HCT116 (cell line): ENCODE data around the gene UBAP2L. TPM values are rescaled to one million over a fixed set of nuclear protein-coding genes. Genes with fewer than 3 reads are reported as not detected.

Experiments used
- ATAC-seq: fragments of 200-7000 bp; cut with Tn5 transposase; 2 replicates; pipeline ENCODE4 v1.9.1; 2020; ENCODE audit warnings: mild to moderate bottlenecking, moderate library complexity
- BruUV-seq: library from RNA; stranded (reverse); fragments of 400-500 nt; replicated peaks from 2 replicates; lab custom pipeline; 2021; lab: Mats Ljungman, UMichigan
- CTCF ChIA-PET: fragments of 300-600 bp; sonication (Branson Sonifier 250); formaldehyde crosslinking; loops from one replicate; lab custom pipeline; 2021; ENCODE audit warnings: antibody characterized with exemption; lab: Charles Lee
- POLR2A ChIA-PET: fragments of 300-600, 350-600 bp; sonication (Branson Sonifier 250); formaldehyde crosslinking; loops from one replicate; lab custom pipeline; 2021; ENCODE audit warnings: antibody characterized with exemption; lab: Charles Lee
- RAD21 ChIA-PET, 2 experiments: fragments of 300-600 bp; sonication (Branson Sonifier 250); formaldehyde crosslinking; loops; one replicate each; lab custom pipeline; 2023; ENCODE audit warnings: low total read pairs in 2 of 2; ENCODE audit not compliant: uncharacterized antibody in 2 of 2, unreplicated experiment in 2 of 2, low non-redundant PET in 1 of 2; lab: Charles Lee
- DNase-seq: peaks from one replicate; pipeline ENCODE4 v3.0.0-alpha.2; 2010; ENCODE audit warnings: low read depth, low spot score
- H2AFZ ChIP-seq: fragments of 200-600 bp; shearing (Covaris generic), sonication (generic); 2 replicates; pipeline ENCODE4 v1.6.1; 2017; ENCODE audit warnings: low read depth, mixed run types, mixed read lengths, antibody characterized with exemption, low read length; ENCODE audit not compliant: poor library complexity, severe bottlenecking
- H3K27ac ChIP-seq: 2 replicates; pipeline ENCODE4 v1.5.1; 2012; ENCODE audit warnings: low read depth, low read length
- H3K27me3 ChIP-seq: fragments of 200-600 bp; sonication (generic); 2 replicates; pipeline ENCODE4 v1.6.1; 2016; ENCODE audit warnings: mixed run types, low read length, mixed read lengths; ENCODE audit not compliant: insufficient read depth
- H3K36me3 ChIP-seq, 2 experiments: fragments of 200-500 bp in 1 of 2; fragments of 200-600 bp in 1 of 2; sonication (Bioruptor generic) in 1 of 2; sonication (generic) in 1 of 2; 2 replicates each; pipeline versions ENCODE4 v1.5.1 to v1.6.1; 2014 to 2016; ENCODE audit warnings: low read length in 2 of 2, inconsistent platforms in 1 of 2, mixed read lengths in 1 of 2, mixed run types in 1 of 2; ENCODE audit not compliant: insufficient read depth in 2 of 2, control insufficient read depth in 1 of 2
- H3K4me1 ChIP-seq, 2 experiments: fragments of 200-600 bp in 1 of 2; sonication (generic) in 1 of 2; 2 replicates each; pipeline versions ENCODE4 v1.5.1 to v1.6.1; 2012 to 2017; ENCODE audit warnings: low read length in 2 of 2, inconsistent platforms in 1 of 2, mild to moderate bottlenecking in 1 of 2, mixed read lengths in 1 of 2, mixed run types in 1 of 2, moderate library complexity in 1 of 2; ENCODE audit not compliant: insufficient read depth in 2 of 2, control insufficient read depth in 1 of 2
- H3K4me2 ChIP-seq: fragments of 200-600 bp; sonication (generic); 2 replicates; pipeline ENCODE4 v1.6.1; 2017; ENCODE audit warnings: mixed run types, low read length, mixed read lengths
- H3K4me3 ChIP-seq, 2 experiments: fragments of 200-600 bp in 1 of 2; sonication (generic) in 1 of 2; replicated peaks in 1 of 2; 2 replicates each; pipeline ENCODE4 v1.5.1; 2011 to 2016; ENCODE audit warnings: low read length in 2 of 2, control low read depth in 1 of 2, low read depth in 1 of 2, mild to moderate bottlenecking in 1 of 2, mixed read lengths in 1 of 2, mixed run types in 1 of 2
- H3K79me2 ChIP-seq: fragments of 200-600 bp; sonication (generic); 2 replicates; pipeline ENCODE4 v1.6.1; 2017; ENCODE audit warnings: mild to moderate bottlenecking, mixed run types, low read length, moderate library complexity, mixed read lengths; ENCODE audit not compliant: insufficient read depth
- H3K9ac ChIP-seq: fragments of 200-600 bp; sonication (generic); 2 replicates; pipeline ENCODE4 v1.6.1; 2016; ENCODE audit warnings: low read length, mixed read lengths
- H3K9me2 ChIP-seq: fragments of 200-600 bp; sonication (generic), shearing (Covaris generic); 2 replicates; pipeline ENCODE4 v1.6.1; 2017; ENCODE audit warnings: mixed run types, mild to moderate bottlenecking, moderate library complexity; ENCODE audit not compliant: insufficient read depth
- H3K9me3 ChIP-seq, 2 experiments: fragments of 200-500 bp in 1 of 2; fragments of 200-600 bp in 1 of 2; sonication (Bioruptor generic) in 1 of 2; sonication (generic) in 1 of 2; 2 replicates each; pipeline ENCODE4 v1.6.1; 2014 to 2017; ENCODE audit warnings: low read length in 2 of 2, mixed read lengths in 2 of 2, inconsistent platforms in 1 of 2, low read depth in 1 of 2, mild to moderate bottlenecking in 1 of 2, mixed run types in 1 of 2, moderate library complexity in 1 of 2; ENCODE audit not compliant: control insufficient read depth in 1 of 2, insufficient read depth in 1 of 2
- H4K20me1 ChIP-seq: fragments of 200-600 bp; sonication (generic), shearing (Covaris generic); 2 replicates; pipeline ENCODE4 v1.6.1; 2017; ENCODE audit warnings: mixed run types, mild to moderate bottlenecking, moderate library complexity; ENCODE audit not compliant: insufficient read depth
- CBX3 ChIP-seq: IDR thresholded peaks from 2 replicates; pipeline ENCODE4 v1.6.1; 2012; ENCODE audit warnings: low read depth
- CEBPB ChIP-seq: IDR thresholded peaks from 2 replicates; pipeline ENCODE4 v1.6.1; 2012; ENCODE audit warnings: low read depth
- EGR1 ChIP-seq: IDR thresholded peaks from 2 replicates; pipeline ENCODE4 v1.6.1; 2012; ENCODE audit warnings: low read depth
- ELF1 ChIP-seq: IDR thresholded peaks from 2 replicates; pipeline ENCODE4 v1.6.1; 2012; ENCODE audit warnings: low read depth, borderline replicate concordance
- EZH2 ChIP-seq: fragments of 200-600 bp; sonication (generic); IDR thresholded peaks from 2 replicates; pipeline ENCODE4 v1.6.1; 2017; ENCODE audit warnings: antibody characterized with exemption, mixed run types
- EZH2phosphoT487 ChIP-seq: fragments of 200-600 bp; IDR thresholded peaks from 2 replicates; pipeline ENCODE4 v1.6.1; 2018; ENCODE audit warnings: antibody characterized with exemption, borderline replicate concordance
- FOSL1 ChIP-seq: IDR thresholded peaks from 2 replicates; pipeline ENCODE4 v1.6.1; 2012; ENCODE audit warnings: low read depth
- JUND ChIP-seq: IDR thresholded peaks from 2 replicates; pipeline ENCODE4 v1.6.1; 2012
- POLR2AphosphoS5 ChIP-seq: IDR thresholded peaks from 2 replicates; pipeline ENCODE4 v1.6.1; 2011; ENCODE audit warnings: mild to moderate bottlenecking, low read depth, low read length, moderate library complexity
- SIN3A ChIP-seq: IDR thresholded peaks from 2 replicates; pipeline ENCODE4 v1.6.1; 2012; ENCODE audit warnings: low read depth
- SP1 ChIP-seq: IDR thresholded peaks from 2 replicates; pipeline ENCODE4 v1.6.1; 2012; ENCODE audit warnings: low read depth
- YY1 ChIP-seq: IDR thresholded peaks from 2 replicates; pipeline ENCODE4 v1.6.1; 2011; ENCODE audit warnings: low read length, low read depth, moderate library complexity, mild to moderate bottlenecking; ENCODE audit not compliant: insufficient replicate concordance; ENCODE audit errors: extremely low read depth
- ZFX ChIP-seq: fragments of 450-650 bp; IDR thresholded peaks from 2 replicates; pipeline ENCODE4 v1.6.1; 2017
- ZNF274 ChIP-seq: fragments of 200-500 bp; sonication (Bioruptor generic); IDR thresholded peaks from 2 replicates; pipeline ENCODE4 v1.6.1; 2014; ENCODE audit warnings: mild to moderate bottlenecking, low read depth, low read length, inconsistent platforms
- intact Hi-C: fragments of 100-400 bp; cut with micrococcal nuclease; formaldehyde crosslinking; loops from 2 replicates; pipeline ENCODE4 v1.10.0; 2022
- total RNA-seq: library from RNA; stranded (reverse); gene quantifications from one replicate; pipeline ENCODE4 v1.2.1, GENCODE V29; 2021; ENCODE audit not compliant: unreplicated experiment
- TF ChIP-seq, protein P1 (sequence below), 3 experiments: fragments of 200-600 bp in 1 of 3; sonication (generic) in 1 of 3; IDR thresholded peaks in 2 of 3; conservative IDR thresholded peaks in 1 of 3; 2 replicates each; pipeline ENCODE4 v1.5.1; 2012 to 2017; ENCODE audit warnings: low read depth in 2 of 3, low read length in 2 of 3, antibody characterized with exemption in 1 of 3, borderline replicate concordance in 1 of 3, control low read depth in 1 of 3, mild to moderate bottlenecking in 1 of 3, mixed read lengths in 1 of 3, mixed run types in 1 of 3, moderate library complexity in 1 of 3; ENCODE audit not compliant: insufficient read depth in 1 of 3
- TF ChIP-seq, protein P2 (sequence below): IDR thresholded peaks from 2 replicates; pipeline ENCODE4 v1.6.1; 2012
- TF ChIP-seq, protein P3 (sequence below): IDR thresholded peaks from 2 replicates; pipeline ENCODE4 v1.6.1; 2011; ENCODE audit warnings: mild to moderate bottlenecking, low read length, moderate library complexity; ENCODE audit not compliant: insufficient replicate concordance; ENCODE audit errors: extremely low read depth
- TF ChIP-seq, protein P4 (sequence below): IDR thresholded peaks from 2 replicates; pipeline ENCODE4 v1.6.1; 2012
- TF ChIP-seq, protein P5 (sequence below): IDR thresholded peaks from 2 replicates; pipeline ENCODE4 v1.6.1; 2012; ENCODE audit warnings: low read depth

The UBAP2L gene
- total RNA-seq, 1 experiment from 2014 or later = 189 TPM

DNA sequence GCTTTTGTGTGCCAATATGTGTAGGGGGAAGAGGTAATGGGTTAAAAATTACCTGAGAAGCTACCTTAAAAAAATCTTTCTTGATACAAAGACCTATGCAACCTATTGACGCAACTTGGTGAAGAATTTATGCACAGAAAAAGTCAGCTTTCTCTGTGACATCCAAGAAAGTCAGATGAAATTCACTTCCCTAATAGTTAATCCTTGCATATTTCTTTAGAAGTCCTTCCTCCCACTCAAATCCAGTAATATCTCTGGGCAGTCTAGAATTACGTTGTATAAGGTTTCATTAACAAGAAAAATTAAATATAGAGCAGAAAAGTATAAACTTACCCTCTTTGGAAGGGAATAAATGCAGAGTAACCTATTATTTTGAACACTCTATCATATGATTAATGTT is 2.9 kb downstream of the UBAP2L start:
- H3K4me1 ChIP-seq = peaks cover 8 to 18% of the 10 kb centered on the region in 2 experiments; a peak in 3 of 4 replicates
- H4K20me1 ChIP-seq = peaks cover 13% of the 10 kb centered on the region; the same call in 1 of the 2 replicates
- TF ChIP-seq, protein P1, sequence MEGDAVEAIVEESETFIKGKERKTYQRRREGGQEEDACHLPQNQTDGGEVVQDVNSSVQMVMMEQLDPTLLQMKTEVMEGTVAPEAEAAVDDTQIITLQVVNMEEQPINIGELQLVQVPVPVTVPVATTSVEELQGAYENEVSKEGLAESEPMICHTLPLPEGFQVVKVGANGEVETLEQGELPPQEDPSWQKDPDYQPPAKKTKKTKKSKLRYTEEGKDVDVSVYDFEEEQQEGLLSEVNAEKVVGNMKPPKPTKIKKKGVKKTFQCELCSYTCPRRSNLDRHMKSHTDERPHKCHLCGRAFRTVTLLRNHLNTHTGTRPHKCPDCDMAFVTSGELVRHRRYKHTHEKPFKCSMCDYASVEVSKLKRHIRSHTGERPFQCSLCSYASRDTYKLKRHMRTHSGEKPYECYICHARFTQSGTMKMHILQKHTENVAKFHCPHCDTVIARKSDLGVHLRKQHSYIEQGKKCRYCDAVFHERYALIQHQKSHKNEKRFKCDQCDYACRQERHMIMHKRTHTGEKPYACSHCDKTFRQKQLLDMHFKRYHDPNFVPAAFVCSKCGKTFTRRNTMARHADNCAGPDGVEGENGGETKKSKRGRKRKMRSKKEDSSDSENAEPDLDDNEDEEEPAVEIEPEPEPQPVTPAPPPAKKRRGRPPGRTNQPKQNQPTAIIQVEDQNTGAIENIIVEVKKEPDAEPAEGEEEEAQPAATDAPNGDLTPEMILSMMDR (IDR thresholded peaks at IDR 0.05 in 2 of 3, conservative IDR thresholded peaks at IDR 0.05 in 1 of 3; ENCODE audit: borderline replicate concordance in 1 of 3, insufficient read depth in 1 of 3, low read depth in 2 of 3, low read length in 2 of 3) = no peak
- TF ChIP-seq YY1 (no peak), ZFX (no peak), POLR2AphosphoS5 (no peak), EZH2phosphoT487 (no peak), CBX3 (no peak), EGR1 (no peak), ELF1 (no peak), EZH2 (no peak), CEBPB (no peak), SP1 (no peak), FOSL1 (no peak), JUND (no peak), ZNF274 (no peak), SIN3A (no peak)
- TF ChIP-seq, protein P2, sequence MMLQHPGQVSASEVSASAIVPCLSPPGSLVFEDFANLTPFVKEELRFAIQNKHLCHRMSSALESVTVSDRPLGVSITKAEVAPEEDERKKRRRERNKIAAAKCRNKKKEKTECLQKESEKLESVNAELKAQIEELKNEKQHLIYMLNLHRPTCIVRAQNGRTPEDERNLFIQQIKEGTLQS = no peak
- TF ChIP-seq, protein P3, sequence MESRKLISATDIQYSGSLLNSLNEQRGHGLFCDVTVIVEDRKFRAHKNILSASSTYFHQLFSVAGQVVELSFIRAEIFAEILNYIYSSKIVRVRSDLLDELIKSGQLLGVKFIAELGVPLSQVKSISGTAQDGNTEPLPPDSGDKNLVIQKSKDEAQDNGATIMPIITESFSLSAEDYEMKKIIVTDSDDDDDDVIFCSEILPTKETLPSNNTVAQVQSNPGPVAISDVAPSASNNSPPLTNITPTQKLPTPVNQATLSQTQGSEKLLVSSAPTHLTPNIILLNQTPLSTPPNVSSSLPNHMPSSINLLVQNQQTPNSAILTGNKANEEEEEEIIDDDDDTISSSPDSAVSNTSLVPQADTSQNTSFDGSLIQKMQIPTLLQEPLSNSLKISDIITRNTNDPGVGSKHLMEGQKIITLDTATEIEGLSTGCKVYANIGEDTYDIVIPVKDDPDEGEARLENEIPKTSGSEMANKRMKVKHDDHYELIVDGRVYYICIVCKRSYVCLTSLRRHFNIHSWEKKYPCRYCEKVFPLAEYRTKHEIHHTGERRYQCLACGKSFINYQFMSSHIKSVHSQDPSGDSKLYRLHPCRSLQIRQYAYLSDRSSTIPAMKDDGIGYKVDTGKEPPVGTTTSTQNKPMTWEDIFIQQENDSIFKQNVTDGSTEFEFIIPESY = no peak
- TF ChIP-seq, protein P4, sequence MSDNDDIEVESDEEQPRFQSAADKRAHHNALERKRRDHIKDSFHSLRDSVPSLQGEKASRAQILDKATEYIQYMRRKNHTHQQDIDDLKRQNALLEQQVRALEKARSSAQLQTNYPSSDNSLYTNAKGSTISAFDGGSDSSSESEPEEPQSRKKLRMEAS = no peak
- TF ChIP-seq, protein P5, sequence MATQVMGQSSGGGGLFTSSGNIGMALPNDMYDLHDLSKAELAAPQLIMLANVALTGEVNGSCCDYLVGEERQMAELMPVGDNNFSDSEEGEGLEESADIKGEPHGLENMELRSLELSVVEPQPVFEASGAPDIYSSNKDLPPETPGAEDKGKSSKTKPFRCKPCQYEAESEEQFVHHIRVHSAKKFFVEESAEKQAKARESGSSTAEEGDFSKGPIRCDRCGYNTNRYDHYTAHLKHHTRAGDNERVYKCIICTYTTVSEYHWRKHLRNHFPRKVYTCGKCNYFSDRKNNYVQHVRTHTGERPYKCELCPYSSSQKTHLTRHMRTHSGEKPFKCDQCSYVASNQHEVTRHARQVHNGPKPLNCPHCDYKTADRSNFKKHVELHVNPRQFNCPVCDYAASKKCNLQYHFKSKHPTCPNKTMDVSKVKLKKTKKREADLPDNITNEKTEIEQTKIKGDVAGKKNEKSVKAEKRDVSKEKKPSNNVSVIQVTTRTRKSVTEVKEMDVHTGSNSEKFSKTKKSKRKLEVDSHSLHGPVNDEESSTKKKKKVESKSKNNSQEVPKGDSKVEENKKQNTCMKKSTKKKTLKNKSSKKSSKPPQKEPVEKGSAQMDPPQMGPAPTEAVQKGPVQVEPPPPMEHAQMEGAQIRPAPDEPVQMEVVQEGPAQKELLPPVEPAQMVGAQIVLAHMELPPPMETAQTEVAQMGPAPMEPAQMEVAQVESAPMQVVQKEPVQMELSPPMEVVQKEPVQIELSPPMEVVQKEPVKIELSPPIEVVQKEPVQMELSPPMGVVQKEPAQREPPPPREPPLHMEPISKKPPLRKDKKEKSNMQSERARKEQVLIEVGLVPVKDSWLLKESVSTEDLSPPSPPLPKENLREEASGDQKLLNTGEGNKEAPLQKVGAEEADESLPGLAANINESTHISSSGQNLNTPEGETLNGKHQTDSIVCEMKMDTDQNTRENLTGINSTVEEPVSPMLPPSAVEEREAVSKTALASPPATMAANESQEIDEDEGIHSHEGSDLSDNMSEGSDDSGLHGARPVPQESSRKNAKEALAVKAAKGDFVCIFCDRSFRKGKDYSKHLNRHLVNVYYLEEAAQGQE = no peak
- no peak overlapping the region for H3K4me3 ChIP-seq
- H3K27ac ChIP-seq = no peak overlapping the region
- no peak overlapping the region for H2AFZ ChIP-seq
- ChIA-PET RAD21 (no interaction called here), CTCF (no interaction called here), POLR2A (interaction anchor here (0.6 kb wide), 1 partner anchor 649 kb away, joined by 3 read pairs; no protein-coding TSS in a partner anchor)
- H3K4me2 ChIP-seq = no peak overlapping the region
- no peak for ATAC-seq
- peaks cover 93% of the 10 kb centered on the region for H3K79me2 ChIP-seq
- BruUV-seq = no TSS peak
- H3K9me2 ChIP-seq = no peaks in the 10 kb centered on the region
- peaks cover 11 to 27% of the 10 kb centered on the region in 2 experiments for H3K36me3 ChIP-seq
- H3K27me3 ChIP-seq = no peaks in the 10 kb centered on the region
- no peaks in the 10 kb centered on the region for H3K9me3 ChIP-seq
- DNase-seq = no peak
- no peak overlapping the region for H3K9ac ChIP-seq
- intact Hi-C loops = no loop called here
